SK-N-SH (cell line): Measurements from ENCODE around the gene SFI1. TPM values are rescaled to one million over a fixed set of nuclear protein-coding genes. Genes with fewer than 3 reads are reported as not detected.

Source experiments
- CTCF ChIA-PET: fragments of 300-600, 350-600 bp; formaldehyde crosslinking; extraction: SDS; loops from one replicate; lab custom pipeline; 2021; lab: Yijun Ruan, JAX
- POLR2A ChIA-PET: fragments of 350-600 bp; sonication (Branson Sonifier 250); formaldehyde crosslinking; extraction: SDS; loops from one replicate; lab custom pipeline; 2020; ENCODE audit warnings: antibody characterized with exemption, inconsistent platforms; lab: Yijun Ruan, JAX
- DNase-seq: peaks from one replicate; pipeline ENCODE4 v3.0.0; 2012
- H2AFZ ChIP-seq: fragments of 200-600 bp; sonication (generic); 2 replicates; pipeline ENCODE4 v1.8.1; 2016; ENCODE audit warnings: antibody characterized with exemption, mild to moderate bottlenecking, low read depth
- H3F3A ChIP-seq: fragments of 200-600 bp; sonication (generic); replicated peaks from 2 replicates; pipeline ENCODE3; 2016; ENCODE audit warnings: antibody characterized with exemption, mild to moderate bottlenecking; ENCODE audit not compliant: insufficient read depth
- H3K27ac ChIP-seq, 2 experiments: fragments of 200-500 bp in 1 of 2; fragments of 200-600 bp in 1 of 2; sonication (Bioruptor generic) in 1 of 2; sonication (generic), shearing (Covaris generic) in 1 of 2; 2 replicates each; pipeline versions ENCODE4 v1.5.1 to v1.6.1; 2014 to 2016; ENCODE audit warnings: low read depth in 2 of 2, inconsistent platforms in 1 of 2, low read length in 1 of 2, mild to moderate bottlenecking in 1 of 2, mixed read lengths in 1 of 2
- H3K27me3 ChIP-seq: fragments of 200-600 bp; sonication (generic), shearing (Covaris generic); 2 replicates; pipeline ENCODE4 v1.6.1; 2016; ENCODE audit warnings: mixed run types; ENCODE audit not compliant: insufficient read depth
- H3K36me3 ChIP-seq, 2 experiments: fragments of 200-500 bp in 1 of 2; fragments of 200-600 bp in 1 of 2; sonication (Bioruptor generic) in 1 of 2; sonication (generic) in 1 of 2; replicated peaks in 1 of 2; 2 replicates each; pipeline versions ENCODE3 to v1.5.1; 2014 to 2016; ENCODE audit warnings: low read length in 1 of 2, mild to moderate bottlenecking in 1 of 2; ENCODE audit not compliant: insufficient read depth in 2 of 2, control insufficient read depth in 1 of 2
- H3K4me1 ChIP-seq, 2 experiments: fragments of 200-500 bp in 1 of 2; fragments of 200-600 bp in 1 of 2; sonication (Bioruptor generic) in 1 of 2; sonication (generic), shearing (Covaris generic) in 1 of 2; 2 replicates each; pipeline versions ENCODE4 v1.5.1 to v1.6.1; 2014 to 2016; ENCODE audit warnings: low read depth in 1 of 2, low read length in 1 of 2, mixed run types in 1 of 2; ENCODE audit not compliant: insufficient read depth in 2 of 2, control insufficient read depth in 1 of 2
- H3K4me2 ChIP-seq: fragments of 200-600 bp; sonication (generic), shearing (Covaris generic); 2 replicates; pipeline ENCODE4 v1.6.1; 2017; ENCODE audit warnings: mixed run types
- H3K4me3 ChIP-seq, 2 experiments: fragments of 200-500 bp in 1 of 2; fragments of 200-600 bp in 1 of 2; sonication (Bioruptor generic) in 1 of 2; sonication (generic), shearing (Covaris generic) in 1 of 2; 2 replicates each; pipeline versions ENCODE4 v1.5.1 to v1.8.1; 2014 to 2016; ENCODE audit warnings: low read depth in 2 of 2, inconsistent platforms in 1 of 2, low read length in 1 of 2, mild to moderate bottlenecking in 1 of 2, mixed read lengths in 1 of 2, moderate library complexity in 1 of 2
- H3K79me2 ChIP-seq: fragments of 200-600 bp; sonication (generic); 2 replicates; pipeline ENCODE4 v1.8.1; 2017; ENCODE audit warnings: mild to moderate bottlenecking; ENCODE audit not compliant: insufficient read depth
- H3K9ac ChIP-seq: fragments of 200-600 bp; sonication (generic); 2 replicates; pipeline ENCODE4 v1.6.1; 2017; ENCODE audit warnings: mixed run types
- H3K9me2 ChIP-seq: fragments of 200-600 bp; sonication (generic); 2 replicates; pipeline ENCODE4 v1.6.1; 2017; ENCODE audit warnings: mixed run types
- H3K9me3 ChIP-seq: fragments of 200-600 bp; sonication (generic); 2 replicates; pipeline ENCODE4 v1.6.1; 2017; ENCODE audit warnings: mixed run types, mild to moderate bottlenecking, moderate library complexity
- H4K20me1 ChIP-seq: fragments of 200-600 bp; sonication (generic); 2 replicates; pipeline ENCODE4 v1.6.1; 2017; ENCODE audit warnings: mild to moderate bottlenecking, mixed run types; ENCODE audit not compliant: insufficient read depth
- FOSL2 ChIP-seq: IDR thresholded peaks from 2 replicates; pipeline ENCODE4 v1.4.0; 2012; ENCODE audit warnings: low read depth, mild to moderate bottlenecking, moderate library complexity, borderline replicate concordance
- GABPA ChIP-seq: IDR thresholded peaks from 2 replicates; pipeline ENCODE4 v1.4.0; 2012; ENCODE audit warnings: low read depth, mild to moderate bottlenecking
- GATA2 ChIP-seq: sonication (generic); formaldehyde crosslinking; IDR thresholded peaks from 2 replicates; pipeline ENCODE4 v1.5.0; 2020; ENCODE audit warnings: mild to moderate bottlenecking, missing genetic modification reagents
- PBX3 ChIP-seq: IDR thresholded peaks from 2 replicates; pipeline ENCODE4; 2012
- POLR2AphosphoS5 ChIP-seq: IDR thresholded peaks from 2 replicates; pipeline ENCODE4 v1.6.1; 2012; ENCODE audit warnings: low read depth, low read length
- RAD21 ChIP-seq: IDR thresholded peaks from 2 replicates; pipeline ENCODE4 v1.6.1; 2012; ENCODE audit warnings: mild to moderate bottlenecking, low read length
- SMC3 ChIP-seq: IDR thresholded peaks from 2 replicates; pipeline ENCODE4 v1.6.1; 2012; ENCODE audit warnings: low read depth, low read length, improper control_type of control experiment
- TAF1 ChIP-seq: IDR thresholded peaks from 2 replicates; pipeline ENCODE4 v1.6.1; 2012; ENCODE audit warnings: low read depth, mild to moderate bottlenecking, low read length, moderate library complexity, borderline replicate concordance
- TEAD4 ChIP-seq: IDR thresholded peaks from 2 replicates; pipeline ENCODE4 v1.4.0; 2012; ENCODE audit warnings: mild to moderate bottlenecking, borderline replicate concordance; ENCODE audit not compliant: insufficient read depth
- YY1 ChIP-seq: IDR thresholded peaks from 2 replicates; pipeline ENCODE4 v1.4.0; 2012; ENCODE audit warnings: low read depth, mild to moderate bottlenecking
- whole genome bisulfite sequencing: methylation state at CpG from one replicate; pipeline ENCODE4 v1.1.6; 2017; ENCODE audit warnings: low lambda C conversion rate; 5-methylcytosine and 5-hydroxymethylcytosine counted together
- polyA plus RNA-seq, 3 experiments: library from polyadenylated mRNA; depleted of rRNA; stranded (reverse); fragments of >200 nt; gene quantifications; 2 replicates each; pipeline ENCODE4 v1.2.3, GENCODE V29; 2012
- TF ChIP-seq, protein P1 (sequence below): fragments of 150-350 bp; IDR thresholded peaks from 2 replicates; pipeline ENCODE4 v1.6.1; 2016; ENCODE audit warnings: mild to moderate bottlenecking, low read depth, low read length
- TF ChIP-seq, protein P2 (sequence below): IDR thresholded peaks from 2 replicates; pipeline ENCODE4 v1.6.1; 2012; ENCODE audit warnings: mild to moderate bottlenecking, low read depth, low read length, moderate library complexity
- TF ChIP-seq, protein P3 (sequence below): IDR thresholded peaks from 2 replicates; pipeline ENCODE4 v1.4.0; 2012; ENCODE audit warnings: low read depth
- TF ChIP-seq, protein P4 (sequence below): fragments of 150-350 bp; IDR thresholded peaks from 2 replicates; pipeline ENCODE4 v1.6.1; 2017; ENCODE audit warnings: antibody characterized with exemption, low read length, low read depth, borderline replicate concordance

SFI1 gene
- polyA plus RNA-seq, 1 of the 3 experiments (the other 2 are of a cell fraction), result 24.7 TPM

DNA sequence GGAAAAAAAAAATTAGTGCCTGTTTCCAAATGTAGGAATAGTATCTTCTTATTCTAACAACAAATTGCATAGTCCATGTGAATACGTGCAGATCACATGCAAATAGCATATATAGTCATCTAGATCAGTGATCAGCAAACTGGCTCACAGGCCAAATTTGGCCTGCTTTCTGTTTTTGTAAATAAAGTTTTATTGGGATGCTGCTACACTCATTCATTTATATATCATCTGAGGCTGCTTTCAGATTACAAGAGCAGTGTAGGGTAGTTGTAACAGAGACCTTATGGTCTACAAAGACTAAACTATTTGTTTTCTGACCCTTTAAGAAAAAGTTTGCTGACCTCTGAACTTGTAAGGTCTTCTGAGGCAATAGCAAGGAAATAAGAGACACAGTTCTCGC is 65.6 kb downstream of the SFI1 start:
- TF ChIP-seq FOSL2, result no peak
- peaks cover 2 to 17% of the 10 kb centered on the region in 2 experiments for H3K36me3 ChIP-seq

GRCh38 chr22:31566484-31566883 is 70.1 kb downstream of the SFI1 start:
- H3K4me1 ChIP-seq, result no peaks in the 10 kb centered on the region; a peak in 2 of 4 replicates
- no peaks in the 10 kb centered on the region for H3K79me2 ChIP-seq
- peaks cover 0 to 4% of the 10 kb centered on the region in 2 experiments for H3K36me3 ChIP-seq
- no peak overlapping the region; a peak in 1 of 4 replicates for H3K27ac ChIP-seq
- peaks cover 7% of the 10 kb centered on the region for H3F3A ChIP-seq
- H3K9me2 ChIP-seq, result no peaks in the 10 kb centered on the region
- no peak overlapping the region for H2AFZ ChIP-seq
- no peak for TF ChIP-seq GATA2
- TF ChIP-seq SMC3, result no peak
- no peak for TF ChIP-seq RAD21
- TF ChIP-seq, protein P1, sequence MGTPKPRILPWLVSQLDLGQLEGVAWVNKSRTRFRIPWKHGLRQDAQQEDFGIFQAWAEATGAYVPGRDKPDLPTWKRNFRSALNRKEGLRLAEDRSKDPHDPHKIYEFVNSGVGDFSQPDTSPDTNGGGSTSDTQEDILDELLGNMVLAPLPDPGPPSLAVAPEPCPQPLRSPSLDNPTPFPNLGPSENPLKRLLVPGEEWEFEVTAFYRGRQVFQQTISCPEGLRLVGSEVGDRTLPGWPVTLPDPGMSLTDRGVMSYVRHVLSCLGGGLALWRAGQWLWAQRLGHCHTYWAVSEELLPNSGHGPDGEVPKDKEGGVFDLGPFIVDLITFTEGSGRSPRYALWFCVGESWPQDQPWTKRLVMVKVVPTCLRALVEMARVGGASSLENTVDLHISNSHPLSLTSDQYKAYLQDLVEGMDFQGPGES, result no peak
- no peak for TF ChIP-seq PBX3
- H3K9ac ChIP-seq, result no peak overlapping the region
- DNase-seq, result no peak
- no peaks in the 10 kb centered on the region for H3K9me3 ChIP-seq
- WGBS, result 100% methylated on average over 1 of the region's 1 CpG
- no peak overlapping the region for H3K4me2 ChIP-seq
- ChIA-PET POLR2A (no interaction called here), CTCF (interaction anchor here (1.1 to 1.5 kb wide), 2 partner anchors 10 to 68 kb away, joined by 3 to 4 read pairs; no protein-coding TSS in a partner anchor)
- H4K20me1 ChIP-seq, result no peaks in the 10 kb centered on the region
- H3K4me3 ChIP-seq, result no peak overlapping the region
- no peaks in the 10 kb centered on the region for H3K27me3 ChIP-seq

More for the DNA sequence above, 65.6 kb downstream of the SFI1 start:
- Histone ChIP-seq H3F3A (peaks cover 8% of the 10 kb centered on the region), H3K27me3 (no peaks in the 10 kb centered on the region), H4K20me1 (no peaks in the 10 kb centered on the region), H3K79me2 (no peaks in the 10 kb centered on the region), H3K27ac (0 out of 4 replicates have a peak overlapping the region, but pooled peaks of 1 of the 2 experiments have one; percentile 8), H2AFZ (no peak overlapping the region), H3K9me3 (no peaks in the 10 kb centered on the region), H3K9ac (no peak overlapping the region), H3K4me3 (no peak overlapping the region), H3K4me1 (peaks cover 0 to 2% of the 10 kb centered on the region in 2 experiments; a peak in 3 of 4 replicates), H3K4me2 (no peak overlapping the region), H3K9me2 (no peaks in the 10 kb centered on the region)
- ChIA-PET POLR2A (no interaction called here), CTCF (interaction anchor here (0.6 to 4.4 kb wide), 19 partner anchors 9 to 409 kb away, joined by 3 to 48 read pairs (median 4); no protein-coding TSS in a partner anchor)
- 97% methylated on average over 2 of the region's 2 CpGs for WGBS
- no peak for DNase-seq

- Histone ChIP-seq H3K27ac (no peak overlapping the region), H3K36me3 (peaks cover 0 to 4% of the 10 kb centered on the region in 2 experiments), H3F3A (peaks cover 3% of the 10 kb centered on the region), H3K9me2 (no peaks in the 10 kb centered on the region), H2AFZ (no peak overlapping the region), H3K79me2 (no peaks in the 10 kb centered on the region), H3K4me3 (no peak overlapping the region), H3K9me3 (no peaks in the 10 kb centered on the region), H3K4me1 (no peaks in the 10 kb centered on the region; a peak in 1 of 4 replicates), H4K20me1 (no peaks in the 10 kb centered on the region), H3K27me3 (no peaks in the 10 kb centered on the region), H3K9ac (no peak overlapping the region), H3K4me2 (no peak overlapping the region)
- CTCF ChIA-PET, result interaction anchor here (1.1 to 1.5 kb wide), 2 partner anchors 11 to 67 kb away, joined by 3 to 4 read pairs; no protein-coding TSS in a partner anchor
- WGBS, result 100% methylated on average over 1 of the region's 1 CpG
- POLR2A ChIA-PET, result no interaction called here
- no peak for DNase-seq
- no peak for TF ChIP-seq GABPA
- no peak for TF ChIP-seq YY1
- no peak for TF ChIP-seq RAD21
- TF ChIP-seq TEAD4, result no peak
- TF ChIP-seq GATA2, result no peak
- TF ChIP-seq, protein P2, sequence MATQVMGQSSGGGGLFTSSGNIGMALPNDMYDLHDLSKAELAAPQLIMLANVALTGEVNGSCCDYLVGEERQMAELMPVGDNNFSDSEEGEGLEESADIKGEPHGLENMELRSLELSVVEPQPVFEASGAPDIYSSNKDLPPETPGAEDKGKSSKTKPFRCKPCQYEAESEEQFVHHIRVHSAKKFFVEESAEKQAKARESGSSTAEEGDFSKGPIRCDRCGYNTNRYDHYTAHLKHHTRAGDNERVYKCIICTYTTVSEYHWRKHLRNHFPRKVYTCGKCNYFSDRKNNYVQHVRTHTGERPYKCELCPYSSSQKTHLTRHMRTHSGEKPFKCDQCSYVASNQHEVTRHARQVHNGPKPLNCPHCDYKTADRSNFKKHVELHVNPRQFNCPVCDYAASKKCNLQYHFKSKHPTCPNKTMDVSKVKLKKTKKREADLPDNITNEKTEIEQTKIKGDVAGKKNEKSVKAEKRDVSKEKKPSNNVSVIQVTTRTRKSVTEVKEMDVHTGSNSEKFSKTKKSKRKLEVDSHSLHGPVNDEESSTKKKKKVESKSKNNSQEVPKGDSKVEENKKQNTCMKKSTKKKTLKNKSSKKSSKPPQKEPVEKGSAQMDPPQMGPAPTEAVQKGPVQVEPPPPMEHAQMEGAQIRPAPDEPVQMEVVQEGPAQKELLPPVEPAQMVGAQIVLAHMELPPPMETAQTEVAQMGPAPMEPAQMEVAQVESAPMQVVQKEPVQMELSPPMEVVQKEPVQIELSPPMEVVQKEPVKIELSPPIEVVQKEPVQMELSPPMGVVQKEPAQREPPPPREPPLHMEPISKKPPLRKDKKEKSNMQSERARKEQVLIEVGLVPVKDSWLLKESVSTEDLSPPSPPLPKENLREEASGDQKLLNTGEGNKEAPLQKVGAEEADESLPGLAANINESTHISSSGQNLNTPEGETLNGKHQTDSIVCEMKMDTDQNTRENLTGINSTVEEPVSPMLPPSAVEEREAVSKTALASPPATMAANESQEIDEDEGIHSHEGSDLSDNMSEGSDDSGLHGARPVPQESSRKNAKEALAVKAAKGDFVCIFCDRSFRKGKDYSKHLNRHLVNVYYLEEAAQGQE, result no peak
- TF ChIP-seq, protein P3, sequence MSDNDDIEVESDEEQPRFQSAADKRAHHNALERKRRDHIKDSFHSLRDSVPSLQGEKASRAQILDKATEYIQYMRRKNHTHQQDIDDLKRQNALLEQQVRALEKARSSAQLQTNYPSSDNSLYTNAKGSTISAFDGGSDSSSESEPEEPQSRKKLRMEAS, result no peak
- TF ChIP-seq POLR2AphosphoS5, result no peak
- no peak for TF ChIP-seq TAF1
- TF ChIP-seq, protein P4, sequence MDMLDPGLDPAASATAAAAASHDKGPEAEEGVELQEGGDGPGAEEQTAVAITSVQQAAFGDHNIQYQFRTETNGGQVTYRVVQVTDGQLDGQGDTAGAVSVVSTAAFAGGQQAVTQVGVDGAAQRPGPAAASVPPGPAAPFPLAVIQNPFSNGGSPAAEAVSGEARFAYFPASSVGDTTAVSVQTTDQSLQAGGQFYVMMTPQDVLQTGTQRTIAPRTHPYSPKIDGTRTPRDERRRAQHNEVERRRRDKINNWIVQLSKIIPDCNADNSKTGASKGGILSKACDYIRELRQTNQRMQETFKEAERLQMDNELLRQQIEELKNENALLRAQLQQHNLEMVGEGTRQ, result no peak
These were observed 70.9 kb downstream of the SFI1 start for GRCh38 chr22:31567196-31567595.
